Esophagus squamous epithelium (tissue), 5 donors: ENCODE data around the gene CA10. TPM values are rescaled to one million over a fixed set of nuclear protein-coding genes. Genes with fewer than 3 reads are reported as not detected.

Experiments
- DNase-seq: peaks from one replicate; lab custom pipeline; 2025; lab: John Stamatoyannopoulos, UW
- H3K27ac ChIP-seq, 4 donors: fragments of 200-600 bp; sonication (generic); one replicate each; pipeline ENCODE4 v1.5.1; 2016 to 2019; ENCODE audit warnings: mild to moderate bottlenecking in 1 of 4
- H3K27me3 ChIP-seq, 4 donors: fragments of 200-600 bp; sonication (generic); 1 replicate in 3 of 4; 2 replicates in 1 of 4; pipeline versions ENCODE4 v1.5.1 to v1.6.0; 2017 to 2021; ENCODE audit warnings: antibody characterized with exemption in 1 of 4
- H3K36me3 ChIP-seq, 3 donors: fragments of 200-600 bp; sonication (generic); one replicate each; pipeline ENCODE4 v1.5.1; 2016 to 2019
- H3K4me1 ChIP-seq, 3 donors: fragments of 200-600 bp; sonication (generic); one replicate each; pipeline ENCODE4 v1.5.1; 2017 to 2019
- H3K4me3 ChIP-seq, 4 donors: fragments of 200-600 bp; sonication (generic); 1 replicate in 3 of 4; 2 replicates in 1 of 4; pipeline ENCODE4 v1.5.1; 2016 to 2019; ENCODE audit warnings: mild to moderate bottlenecking in 2 of 4, moderate library complexity in 1 of 4
- H3K9me3 ChIP-seq, 3 donors: fragments of 200-600 bp; sonication (generic); one replicate each; pipeline ENCODE4 v1.5.1; 2016 to 2019
- CTCF ChIP-seq, 6 experiments: fragments of 450-650 bp in 4 of 6; fragments of 200-600 bp in 2 of 6; sonication (generic) in 2 of 6; IDR thresholded peaks; one replicate each; pipeline ENCODE4 v1.5.1; 2016 to 2019; ENCODE audit warnings: antibody characterized with exemption in 6 of 6, mild to moderate bottlenecking in 4 of 6, moderate library complexity in 4 of 6
- POLR2A ChIP-seq, 4 donors: fragments of 450-650 bp; IDR thresholded peaks; one replicate each; pipeline ENCODE4 v1.6.1; 2017; ENCODE audit warnings: antibody characterized with exemption in 4 of 4, mild to moderate bottlenecking in 4 of 4, moderate library complexity in 3 of 4
- WGBS, 2 donors: methylation state at CpG; one replicate each; pipeline ENCODE4 v1.1.5; 2018; 5-methylcytosine and 5-hydroxymethylcytosine counted together
- intact Hi-C: fragments of 100-400 bp; cut with DNase I; formaldehyde crosslinking; loops from one replicate; pipeline ENCODE4 v1.15.0; 2022
- total RNA-seq, 4 donors: library from RNA; depleted of rRNA; stranded (reverse); fragments of >200 nt; gene quantifications; one replicate each; pipeline ENCODE4 v1.1.0, GENCODE V29; 2016
- donor health status: DM: yes; HTN: yes; CAD: no.

Gene CA10
- total RNA-seq, 4 donors from 2014 or later: 0.38 TPM; not detected in 3

GRCh38 chr17:51799981-51800380 lies 358.5 kb downstream of the CA10 start:
- Histone ChIP-seq H3K36me3 (no peaks in the 10 kb centered on the region), H3K27me3 (no peaks in the 10 kb centered on the region), H3K27ac (no peak overlapping the region), H3K4me1 (no peaks in the 10 kb centered on the region), H3K9me3 (no peaks in the 10 kb centered on the region), H3K4me3 (no peak overlapping the region)
- TF ChIP-seq CTCF (IDR thresholded peaks at IDR 0.05): no peak
- no peak for TF ChIP-seq POLR2A (IDR thresholded peaks at IDR 0.05)
- intact Hi-C loops: no loop called here
- no peak for DNase-seq
- WGBS, 2 donors: 56 to 63% methylated on average over 4 of the region's 4 CpGs

GRCh38 chr17:51799240-51799639 lies 359.3 kb downstream of the CA10 start:
- no peak for TF ChIP-seq POLR2A (IDR thresholded peaks at IDR 0.05)
- TF ChIP-seq CTCF (IDR thresholded peaks at IDR 0.05): no peak
- Histone ChIP-seq H3K9me3 (no peaks in the 10 kb centered on the region), H3K27me3 (no peaks in the 10 kb centered on the region), H3K4me3 (no peak overlapping the region), H3K36me3 (no peaks in the 10 kb centered on the region), H3K27ac (no peak overlapping the region), H3K4me1 (no peaks in the 10 kb centered on the region)
- DNase-seq: no peak
- intact Hi-C loops: no loop called here

- WGBS, 2 donors: 14 to 87% methylated on average over 1 to 14 of the region's 14 CpGs
- H3K4me1 ChIP-seq: no peaks in the 10 kb centered on the region
- TF ChIP-seq CTCF (IDR thresholded peaks at IDR 0.05): no peak
- no peak for TF ChIP-seq POLR2A (IDR thresholded peaks at IDR 0.05)
- H3K9me3 ChIP-seq: no peaks in the 10 kb centered on the region
- no peak overlapping the region for H3K4me3 ChIP-seq
- intact Hi-C loops: no loop called here
- no peak for DNase-seq
- no peaks in the 10 kb centered on the region for H3K27me3 ChIP-seq
- H3K36me3 ChIP-seq: no peaks in the 10 kb centered on the region
- no peak overlapping the region for H3K27ac ChIP-seq
These were observed 361.4 kb downstream of the CA10 start for GRCh38 chr17:51797150-51797549.

GRCh38 chr17:51796026-51796425 lies 362.5 kb downstream of the CA10 start:
- no peak for TF ChIP-seq POLR2A (IDR thresholded peaks at IDR 0.05)
- TF ChIP-seq CTCF (IDR thresholded peaks at IDR 0.05): no peak
- intact Hi-C loops: no loop called here
- 76 to 87% methylated on average over 4 to 5 of the region's 5 CpGs for WGBS, 2 donors

GRCh38 chr17:51795401-51795800 lies 363.1 kb downstream of the CA10 start:
- H3K36me3 ChIP-seq: no peaks in the 10 kb centered on the region
- 50 to 67% methylated on average over 1 of the region's 1 CpG for WGBS, 2 donors
- intact Hi-C loops: no loop called here
- H3K27ac ChIP-seq: no peak overlapping the region
- no peaks in the 10 kb centered on the region for H3K9me3 ChIP-seq
- no peaks in the 10 kb centered on the region for H3K27me3 ChIP-seq
- no peaks in the 10 kb centered on the region for H3K4me1 ChIP-seq
- no peak overlapping the region for H3K4me3 ChIP-seq
- DNase-seq: no peak
- TF ChIP-seq POLR2A (IDR thresholded peaks at IDR 0.05): no peak
- TF ChIP-seq CTCF (IDR thresholded peaks at IDR 0.05): no peak

More at GRCh38 chr17:51796026-51796425, 362.5 kb downstream of the CA10 start:
- no peaks in the 10 kb centered on the region for H3K4me1 ChIP-seq
- no peak overlapping the region for H3K27ac ChIP-seq
- H3K27me3 ChIP-seq: no peaks in the 10 kb centered on the region
- no peaks in the 10 kb centered on the region for H3K9me3 ChIP-seq
- H3K36me3 ChIP-seq: no peaks in the 10 kb centered on the region
- H3K4me3 ChIP-seq: no peak overlapping the region
- DNase-seq: no peak
